ENCODE data around the gene EVC2.

- no peak for TF ChIP-seq ERF (CRISPR knock-in tag; IDR thresholded peaks at IDR 0.05)
- no peak for TF ChIP-seq TAF1 (IDR thresholded peaks at IDR 0.05; ENCODE audit: control insufficient read depth, extremely low read depth, insufficient read depth, low read length, severe bottlenecking)
- no peak for TF ChIP-seq CBX2 (IDR thresholded peaks at IDR 0.05; ENCODE audit: insufficient read depth, low read length, poor library complexity, severe bottlenecking)
- no peak for TF ChIP-seq POLR2AphosphoS5 (IDR thresholded peaks at IDR 0.05; ENCODE audit: control insufficient read depth, insufficient read depth, low read depth, low read length)
- no peak for TF ChIP-seq CTCF (IDR thresholded peaks at IDR 0.05 in 2 of 3, conservative IDR thresholded peaks at IDR 0.05 in 1 of 3; ENCODE audit: insufficient read depth in 2 of 3, low read depth in 1 of 3, low read length in 3 of 3)
- no peak for TF ChIP-seq FOXP1 (CRISPR knock-in tag; IDR thresholded peaks at IDR 0.05)
- no peak for TF ChIP-seq OTX1 (CRISPR knock-in tag; IDR thresholded peaks at IDR 0.05)
- no peak for TF ChIP-seq ZKSCAN8 (CRISPR knock-in tag; IDR thresholded peaks at IDR 0.05)
- TF ChIP-seq ZNF197 (CRISPR knock-in tag; IDR thresholded peaks at IDR 0.05; ENCODE audit: low read depth) = no peak
- TF ChIP-seq TFAP4 (CRISPR knock-in tag; IDR thresholded peaks at IDR 0.05; ENCODE audit: borderline replicate concordance) = no peak
- no peak for TF ChIP-seq FOXJ3 (CRISPR knock-in tag; IDR thresholded peaks at IDR 0.05)
- TF ChIP-seq SIN3A (IDR thresholded peaks at IDR 0.05; ENCODE audit: borderline replicate concordance in 2 of 2, control insufficient read depth in 1 of 2, low read depth in 2 of 2, low read length in 2 of 2) = no peak
Measured at GRCh38 chr4:5574386-5574785, 134.0 kb downstream of the EVC2 start.
